ENCODE results near the gene LCN6.

The LCN6 gene

GRCh38 chr9:136695435-136695895 lies 52.9 kb downstream of the LCN6 start:
- no peak for TF ChIP-seq CTCF (conservative IDR thresholded peaks at IDR 0.05; ENCODE audit: control insufficient read depth, insufficient read depth, low read depth, low read length)
- DNase-seq (ENCODE audit: low read depth): no peak
- H3K4me3 ChIP-seq (ENCODE audit: control insufficient read depth, low read depth, low read length): no peak overlapping the region

- TF ChIP-seq CTCF (conservative IDR thresholded peaks at IDR 0.05; ENCODE audit: control insufficient read depth, insufficient read depth, low read depth, low read length): no peak
- no peak for DNase-seq (ENCODE audit: low read depth)
- no peak overlapping the region for H3K4me3 ChIP-seq (ENCODE audit: control insufficient read depth, low read depth, low read length)
Observed at GRCh38 chr9:136694872-136695247, 53.5 kb downstream of the LCN6 start.

- no peak overlapping the region for H3K4me3 ChIP-seq (ENCODE audit: control insufficient read depth, low read depth, low read length)
- DNase-seq (ENCODE audit: low read depth): peak; percentile 30
- peak; percentile 70 for TF ChIP-seq CTCF (conservative IDR thresholded peaks at IDR 0.05; ENCODE audit: control insufficient read depth, insufficient read depth, low read depth, low read length)
Observed at GRCh38 chr9:136694163-136694871, 54.0 kb downstream of the LCN6 start.

Measured in fibroblast of mammary gland (primary cell).